Left cardiac atrium (tissue), 4 donors: Measurements from ENCODE around the gene DLGAP1. TPM values are rescaled to one million over a fixed set of nuclear protein-coding genes. Genes with fewer than 3 reads are reported as not detected.

Source experiments
- ATAC-seq, 2 donors: fragments of 200-7000 bp; cut with Tn5 transposase; one replicate each; pipeline ENCODE4 v1.9.1; 2020; ENCODE audit warnings: mild to moderate bottlenecking in 2 of 2, moderate library complexity in 2 of 2
- DNase-seq: peaks from one replicate; pipeline ENCODE4 v3.0.0-alpha.2; 2020
- intact Hi-C, 2 donors: fragments of 100-400 bp; cut with DNase I; formaldehyde crosslinking; loops; one replicate each; pipeline versions ENCODE4 v1.14.1 to v1.15.1; 2022 to 2023
- total RNA-seq, 2 donors: library from RNA; stranded (reverse); fragmentation: NEBNext Ultra II Directional; extraction: Animal tissue kit (Norgen Biotek cat#: 25700); gene quantifications; one replicate each; pipeline ENCODE4 v1.2.1, GENCODE V29; 2021
- donor health status: DM: no; HTN: yes; CAD: no.
- donor health status: DM: no; HTN: yes; CAD: no; lungs with severe emphysema.
- donor health status: DM: yes; HTN: yes; CAD: no.
- donor health status: Dilated cardiomyopathy.

Gene DLGAP1
- total RNA-seq, 2 donors from 2014 or later, result 0.29 to 0.47 TPM

DNA sequence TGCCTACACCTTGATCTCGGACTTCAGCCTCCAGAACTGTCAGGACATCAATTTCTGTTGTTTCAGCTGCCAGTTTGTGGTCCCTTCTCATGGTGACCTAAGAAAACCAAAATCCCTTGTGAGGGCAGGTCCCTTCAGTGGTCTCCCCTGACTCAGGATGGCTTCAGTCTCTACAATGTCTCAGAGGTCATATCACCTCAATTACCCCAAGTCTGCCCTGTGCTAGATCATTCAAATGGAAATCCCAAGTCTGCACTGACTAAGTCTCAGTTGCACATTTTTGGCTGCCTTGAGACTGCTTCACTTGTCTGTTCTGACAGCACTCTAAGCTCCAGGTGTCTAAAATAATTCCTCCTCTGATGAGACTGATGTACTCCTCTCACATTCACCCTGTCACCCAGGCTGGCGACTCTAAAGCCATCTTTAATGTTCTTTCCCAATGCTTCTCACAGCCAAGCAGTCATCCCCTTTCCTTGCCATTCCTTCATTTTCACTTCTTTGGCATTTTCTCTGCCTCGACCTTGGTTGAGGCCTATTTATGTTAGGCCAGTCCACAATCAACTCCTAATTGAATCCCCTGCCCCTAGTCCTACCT, 470.8 kb downstream of the DLGAP1 start:
- DNase-seq (no peak), ATAC-seq (no peak)
- intact Hi-C loops, result no loop called here

- intact Hi-C loops, result no loop called here
- DNase-seq, result no peak
- ATAC-seq, result peak in 1 of 2 donors; percentile 71
Measured at GRCh38 chr18:3983351-3983969, 471.6 kb downstream of the DLGAP1 start.

DNA sequence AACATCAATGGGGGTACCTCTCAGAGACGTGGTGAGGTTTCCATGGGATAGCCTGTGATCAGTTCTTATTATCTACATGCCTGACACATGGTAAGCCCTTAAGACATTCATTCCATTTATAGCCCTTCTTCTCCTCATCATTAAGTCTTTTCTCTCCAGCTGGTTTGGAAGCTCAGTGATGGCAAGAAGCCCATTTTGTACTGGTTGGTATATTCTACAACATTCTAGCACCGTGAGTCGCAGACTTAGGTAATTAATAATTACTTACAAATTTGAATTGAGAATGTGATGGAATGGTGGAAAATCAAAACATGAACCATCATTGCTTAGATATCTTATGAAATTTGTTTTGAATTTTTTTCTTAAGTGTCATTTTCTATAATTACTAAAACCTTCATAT, 472.6 kb downstream of the DLGAP1 start:
- intact Hi-C loops, result no loop called here
- ATAC-seq, result no peak
- DNase-seq, result no peak

- intact Hi-C loops, result no loop called here
- no peak for ATAC-seq
Measured at GRCh38 chr18:3979024-3979423, 476.1 kb downstream of the DLGAP1 start.

GRCh38 chr18:3973191-3973850, 481.8 kb downstream of the DLGAP1 start:
- DNase-seq, result no peak
- intact Hi-C loops, result no loop called here
- ATAC-seq, result peak in 1 of 2 donors; percentile 33

More at GRCh38 chr18:3979024-3979423, 476.1 kb downstream of the DLGAP1 start:
- no peak for DNase-seq

DNA sequence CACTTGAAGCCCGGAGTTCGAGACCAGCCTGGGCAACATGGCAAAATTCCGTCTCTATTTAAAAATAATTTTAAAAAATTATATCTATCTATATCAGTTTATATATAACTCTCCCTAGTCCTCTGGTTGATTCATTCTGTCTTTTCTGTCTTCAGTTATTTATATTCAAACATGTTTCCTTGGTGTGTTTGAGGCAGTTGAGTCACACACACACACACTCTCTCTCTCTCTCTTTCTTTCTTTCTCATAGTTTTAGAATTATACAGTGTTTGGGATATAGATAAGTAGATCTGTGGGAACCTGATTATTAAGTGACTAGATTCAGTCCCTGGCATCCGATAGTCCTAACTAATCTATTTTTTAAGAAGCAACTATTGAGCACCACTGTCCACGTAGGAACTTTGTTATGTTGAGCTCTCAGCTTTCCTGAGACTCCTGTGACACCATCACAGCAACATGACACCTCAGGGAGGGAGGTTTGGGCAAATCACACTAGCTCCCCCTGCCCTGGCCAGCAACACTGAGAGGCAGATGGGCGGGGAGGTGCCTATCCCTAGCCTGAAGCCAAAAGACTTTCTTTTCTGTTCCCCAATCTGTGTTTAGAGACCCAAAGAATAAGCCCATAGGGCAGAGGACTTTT, 482.7 kb downstream of the DLGAP1 start:
- DNase-seq, result no peak
- intact Hi-C loops, result no loop called here
- ATAC-seq, result peak in 1 of 2 donors; percentile 26

GRCh38 chr18:3970929-3971328, 484.2 kb downstream of the DLGAP1 start:
- peak in 1 of 2 donors; percentile 58 for ATAC-seq
- intact Hi-C loops, result no loop called here
- DNase-seq, result no peak

DNA sequence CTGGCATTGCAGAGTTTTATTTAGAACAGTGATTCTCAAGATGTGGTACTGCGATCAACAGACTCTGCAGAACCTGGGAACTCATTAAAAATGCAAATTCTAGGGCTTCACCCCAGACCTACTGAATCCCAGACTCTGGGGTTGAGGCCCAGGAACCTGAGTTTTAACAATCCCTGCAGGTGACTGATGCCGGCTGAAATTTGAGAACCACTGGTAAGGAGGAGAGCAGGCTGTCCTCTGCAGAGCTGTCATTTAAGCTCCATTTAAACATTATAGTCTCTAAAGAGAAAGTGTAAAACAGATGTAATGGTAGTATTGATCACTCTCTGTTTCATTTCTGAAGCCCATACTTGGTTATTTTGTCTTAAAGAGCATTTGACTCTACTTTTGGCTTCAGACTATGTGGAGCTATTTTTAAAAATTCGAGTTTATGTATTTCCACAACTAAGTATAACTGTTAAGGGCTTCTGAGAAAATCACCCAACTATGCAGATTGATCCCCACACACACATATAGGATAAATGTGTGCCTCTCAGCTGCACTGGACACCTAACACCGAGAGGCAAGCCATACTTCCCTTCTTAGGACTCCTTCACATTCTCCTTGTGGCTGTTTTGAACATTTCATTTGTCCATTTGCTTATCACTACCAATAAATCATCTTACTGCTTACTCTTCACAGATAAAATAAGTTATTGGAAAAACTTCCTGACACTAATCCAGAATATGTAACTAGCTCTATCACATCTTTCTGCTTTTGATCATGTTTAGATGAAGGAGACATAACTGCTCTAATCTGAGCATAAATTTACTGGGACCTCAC, 487.5 kb downstream of the DLGAP1 start:
- ATAC-seq (no peak), DNase-seq (no peak)
- intact Hi-C loops, result no loop called here

GRCh38 chr18:3966642-3967358, 488.3 kb downstream of the DLGAP1 start:
- DNase-seq (no peak), ATAC-seq (peak; percentile 77 to 98)
- intact Hi-C loops, result no loop called here

- DNase-seq (no peak), ATAC-seq (no peak)
- intact Hi-C loops, result no loop called here
Measured at GRCh38 chr18:3966246-3966641, 488.9 kb downstream of the DLGAP1 start.

DNA sequence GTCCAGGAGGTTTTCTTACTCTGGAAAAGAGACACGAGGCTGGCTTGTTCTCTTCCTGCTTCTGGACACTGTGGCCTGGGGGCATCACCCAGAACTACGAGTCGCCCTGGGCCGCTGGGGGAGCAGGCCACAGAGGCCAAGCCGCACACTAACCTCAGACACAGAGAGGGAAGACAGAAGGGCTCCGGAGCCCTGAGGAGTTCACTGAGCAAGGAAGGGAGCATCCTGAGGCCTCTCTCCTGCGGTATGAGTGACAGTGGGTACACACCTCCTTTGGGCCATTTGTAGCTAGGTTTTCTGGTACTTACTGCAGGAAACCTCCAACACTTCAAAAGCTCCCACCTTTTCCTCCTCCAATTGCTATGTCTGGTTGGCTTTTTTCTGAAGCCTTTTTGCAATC, 494.1 kb downstream of the DLGAP1 start:
- no peak for DNase-seq
- intact Hi-C loops, result no loop called here
- ATAC-seq, result no peak

- DNase-seq, result no peak
- no peak for ATAC-seq
- intact Hi-C loops, result no loop called here
Measured at GRCh38 chr18:3960142-3960541, 495.0 kb downstream of the DLGAP1 start.

- intact Hi-C loops, result no loop called here
- ATAC-seq (no peak), DNase-seq (no peak)
Measured at GRCh38 chr18:3952031-3952430, 503.1 kb downstream of the DLGAP1 start.

DNA sequence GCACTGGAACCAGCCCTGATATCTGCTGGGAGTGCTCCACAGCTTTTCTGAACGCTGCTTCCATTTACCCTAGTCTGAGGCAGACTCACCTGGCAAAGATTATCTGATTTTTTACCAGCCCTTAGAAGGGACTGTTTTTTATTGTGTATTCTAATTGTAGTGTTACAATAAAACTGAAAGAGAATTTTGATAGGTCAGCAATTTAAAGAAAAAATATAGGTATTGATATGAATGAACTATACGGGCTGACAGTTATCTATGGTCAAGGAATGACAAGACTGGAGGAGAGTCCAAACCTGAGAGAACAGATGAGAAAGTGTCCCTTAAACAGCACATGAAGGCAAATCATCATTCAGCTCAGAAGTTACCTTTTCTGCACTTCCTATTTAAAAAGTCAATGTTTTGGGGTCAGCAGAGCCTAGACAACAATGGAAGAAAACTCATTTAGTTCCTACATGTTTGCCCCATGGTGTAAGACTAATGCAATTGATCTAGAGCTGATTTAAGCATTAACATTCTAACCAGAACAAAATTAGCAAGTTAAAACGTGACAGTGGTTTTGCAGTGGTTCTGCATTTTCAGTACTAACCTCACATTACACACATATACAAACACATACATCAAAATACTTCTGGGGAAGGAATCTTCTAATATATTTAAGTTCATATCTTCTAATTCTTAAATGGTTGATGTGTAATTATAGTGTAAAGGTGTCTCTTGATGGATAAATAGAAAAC, 504.3 kb downstream of the DLGAP1 start:
- ATAC-seq (no peak), DNase-seq (no peak)
- intact Hi-C loops, result no loop called here

DNA sequence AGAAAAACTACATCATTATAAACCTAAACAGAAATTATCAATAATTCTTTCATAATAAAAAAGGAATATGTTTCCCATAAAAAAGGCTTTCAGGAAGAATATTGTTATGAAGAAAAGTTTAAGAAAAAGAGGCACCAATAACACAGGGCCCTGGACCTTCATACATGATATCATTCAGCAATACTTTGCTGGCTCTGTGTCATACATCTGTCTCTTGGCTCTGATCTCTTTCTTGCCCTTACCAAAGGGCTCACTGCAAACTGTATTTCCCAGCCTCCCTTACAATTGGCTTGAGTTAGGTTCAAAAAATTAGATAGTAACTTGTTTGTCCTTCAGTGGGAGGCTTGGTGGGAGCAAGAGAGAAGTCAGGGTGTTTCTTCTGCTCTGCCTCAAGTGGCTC, 506.1 kb downstream of the DLGAP1 start:
- DNase-seq (no peak), ATAC-seq (no peak)
- intact Hi-C loops, result no loop called here

- ATAC-seq (no peak), DNase-seq (no peak)
- intact Hi-C loops, result no loop called here
Measured at GRCh38 chr18:3947383-3947782, 507.7 kb downstream of the DLGAP1 start.

GRCh38 chr18:3935305-3935704, 519.8 kb downstream of the DLGAP1 start:
- ATAC-seq, result no peak
- intact Hi-C loops, result no loop called here
- no peak for DNase-seq

DNA sequence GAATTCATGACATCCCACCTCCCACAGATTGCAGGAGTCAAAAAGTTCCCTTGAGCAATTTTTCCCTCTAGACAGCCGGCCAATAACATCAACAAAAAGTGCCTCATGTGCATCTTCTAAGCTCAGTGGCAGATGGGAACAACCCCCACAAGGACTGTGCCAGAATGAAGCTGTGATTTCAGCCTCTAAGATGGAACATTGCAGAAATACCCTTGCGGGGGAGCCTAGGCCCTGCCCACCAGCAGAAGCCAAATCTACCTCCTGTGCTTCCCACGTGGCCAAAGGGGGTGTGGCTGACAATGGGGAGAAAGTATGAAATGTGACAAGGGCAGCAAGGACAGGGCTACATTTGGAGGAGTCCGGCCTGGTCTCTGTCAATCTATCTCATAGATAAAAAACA, 522.8 kb downstream of the DLGAP1 start:
- peak in 1 of 2 donors; percentile 57 for ATAC-seq
- DNase-seq, result no peak
- intact Hi-C loops, result no loop called here
